Astrocyte of the cerebellum (primary cell): Measurements from ENCODE around the gene DUOX1.
"Not testable (repeated sequence)": the region's sequence is repeated elsewhere in the genome, so short reads cannot be mapped to it uniquely, and the experiment has no call there.

ENCODE experiments used
- DNase-seq: peaks from one replicate; pipeline ENCODE4 v3.0.0-alpha.2; 2011; ENCODE audit warnings: low read depth
- H3K4me3 ChIP-seq: 2 replicates; pipeline ENCODE4 v1.5.1; 2011; ENCODE audit warnings: mild to moderate bottlenecking, low read depth, low read length, moderate library complexity
- in situ Hi-C: cut with HindIII; loops from 2 replicates; pipeline ENCODE4 v1.10.0; 2017; ENCODE audit warnings: low sequenced_read_pairs
- TF ChIP-seq, protein P1 (sequence below): IDR thresholded peaks from 2 replicates; pipeline ENCODE4 v1.5.1; 2012; ENCODE audit warnings: low read length, low read depth, moderate library complexity, mild to moderate bottlenecking; ENCODE audit errors: missing control alignments

The DUOX1 gene

DNA sequence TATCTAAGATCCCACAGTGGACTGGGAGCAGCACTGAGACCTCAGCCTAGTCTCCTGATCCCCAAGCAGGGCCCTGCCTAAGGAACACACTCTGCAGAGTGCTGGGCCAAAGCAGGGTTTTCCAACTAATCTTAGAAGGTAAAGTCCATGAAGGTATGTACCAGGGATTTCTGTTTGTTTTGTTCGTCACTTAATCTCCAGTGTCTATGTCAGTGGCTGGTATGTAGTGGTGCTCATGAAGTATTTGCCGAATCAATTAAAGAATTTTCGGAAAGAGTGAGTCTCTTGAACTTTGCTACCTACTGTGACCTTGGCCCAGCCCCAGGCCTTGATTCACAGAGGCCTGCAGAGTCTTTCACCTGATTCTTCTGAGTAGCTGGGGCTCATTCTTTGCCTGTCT lies 1.7 kb downstream of the DUOX1 start:
- TF ChIP-seq, protein P1, sequence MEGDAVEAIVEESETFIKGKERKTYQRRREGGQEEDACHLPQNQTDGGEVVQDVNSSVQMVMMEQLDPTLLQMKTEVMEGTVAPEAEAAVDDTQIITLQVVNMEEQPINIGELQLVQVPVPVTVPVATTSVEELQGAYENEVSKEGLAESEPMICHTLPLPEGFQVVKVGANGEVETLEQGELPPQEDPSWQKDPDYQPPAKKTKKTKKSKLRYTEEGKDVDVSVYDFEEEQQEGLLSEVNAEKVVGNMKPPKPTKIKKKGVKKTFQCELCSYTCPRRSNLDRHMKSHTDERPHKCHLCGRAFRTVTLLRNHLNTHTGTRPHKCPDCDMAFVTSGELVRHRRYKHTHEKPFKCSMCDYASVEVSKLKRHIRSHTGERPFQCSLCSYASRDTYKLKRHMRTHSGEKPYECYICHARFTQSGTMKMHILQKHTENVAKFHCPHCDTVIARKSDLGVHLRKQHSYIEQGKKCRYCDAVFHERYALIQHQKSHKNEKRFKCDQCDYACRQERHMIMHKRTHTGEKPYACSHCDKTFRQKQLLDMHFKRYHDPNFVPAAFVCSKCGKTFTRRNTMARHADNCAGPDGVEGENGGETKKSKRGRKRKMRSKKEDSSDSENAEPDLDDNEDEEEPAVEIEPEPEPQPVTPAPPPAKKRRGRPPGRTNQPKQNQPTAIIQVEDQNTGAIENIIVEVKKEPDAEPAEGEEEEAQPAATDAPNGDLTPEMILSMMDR = no peak
- no peak overlapping the region for H3K4me3 ChIP-seq
- in situ Hi-C loops = no loop called here
- DNase-seq = no peak

DNA sequence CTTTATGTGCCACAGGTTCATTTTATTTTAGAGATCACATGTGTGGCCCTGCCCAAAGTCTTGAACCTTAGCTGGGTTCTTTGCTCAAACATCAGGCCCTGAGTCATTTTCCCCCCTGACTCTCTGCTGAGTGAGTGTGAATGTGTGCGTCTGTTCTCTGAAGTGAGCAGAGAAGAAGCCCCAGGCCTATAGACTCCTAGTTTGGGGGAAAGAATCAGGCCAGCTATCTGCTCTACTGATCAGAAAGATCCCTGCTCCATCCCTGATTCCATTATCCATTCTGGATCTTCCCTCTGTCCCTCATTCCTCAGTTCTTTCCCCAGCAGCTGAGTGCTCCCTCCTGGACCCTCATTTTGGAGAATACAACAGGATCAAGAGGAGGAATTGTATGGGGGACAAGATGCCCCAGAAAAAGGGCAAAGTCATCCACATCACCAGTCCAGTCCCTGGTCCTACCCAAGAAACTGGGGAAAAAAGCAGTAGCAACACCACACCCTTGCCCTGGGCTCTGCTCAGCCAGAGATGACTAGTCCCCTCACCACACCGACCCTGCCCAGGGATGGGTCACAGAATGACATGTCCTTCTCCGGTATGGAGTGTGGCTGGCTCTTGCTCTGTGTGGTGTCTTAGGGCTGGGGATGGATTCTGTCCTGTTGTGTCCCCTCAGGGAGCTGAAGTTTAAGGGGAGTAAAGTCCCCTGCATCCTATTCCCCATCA lies 3.2 kb downstream of the DUOX1 start:
- in situ Hi-C loops = no loop called here
- H3K4me3 ChIP-seq = no peak overlapping the region
- TF ChIP-seq, protein P1 = no peak
- no peak for DNase-seq

DNA sequence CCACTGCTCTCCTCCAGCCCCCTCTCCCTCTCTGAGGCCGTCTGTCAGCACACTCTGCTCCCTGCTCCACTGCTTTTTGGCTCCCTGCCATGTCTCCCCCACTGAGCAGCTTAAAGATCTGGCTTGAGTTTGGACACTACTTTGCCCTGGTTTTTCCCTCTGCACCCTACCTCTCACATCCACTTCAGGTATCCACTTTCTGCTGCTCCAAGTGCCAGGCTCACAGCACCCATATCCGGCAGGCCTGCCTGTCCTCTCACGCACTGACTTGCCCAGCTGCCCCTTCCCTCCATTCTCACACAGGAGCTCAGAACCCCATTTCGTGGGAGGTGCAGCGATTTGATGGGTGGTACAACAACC lies 3.7 kb downstream of the DUOX1 start:
- DNase-seq = no peak
- H3K4me3 ChIP-seq = no peak overlapping the region
- in situ Hi-C loops = no loop called here
- TF ChIP-seq, protein P1 = no peak

DNA sequence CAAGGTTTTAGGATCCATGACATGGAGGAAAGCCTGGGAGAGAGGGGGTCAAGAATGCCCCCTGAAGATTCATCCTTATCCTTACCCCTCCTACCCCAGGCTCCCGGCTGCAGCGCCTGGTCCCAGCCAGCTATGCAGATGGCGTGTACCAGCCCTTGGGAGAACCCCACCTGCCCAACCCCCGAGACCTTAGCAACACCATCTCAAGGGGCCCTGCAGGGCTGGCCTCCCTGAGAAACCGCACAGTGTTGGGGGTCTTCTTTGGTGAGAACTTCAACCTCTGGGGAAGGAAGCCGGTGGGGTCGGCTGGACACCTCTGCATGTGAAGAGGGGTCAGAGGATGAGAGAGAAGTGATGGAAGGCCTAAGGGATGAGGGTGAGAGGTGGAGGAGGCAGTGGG lies 4.3 kb downstream of the DUOX1 start:
- TF ChIP-seq, protein P1 = no peak
- DNase-seq = no peak
- in situ Hi-C loops = no loop called here
- H3K4me3 ChIP-seq = no peak overlapping the region

DNA sequence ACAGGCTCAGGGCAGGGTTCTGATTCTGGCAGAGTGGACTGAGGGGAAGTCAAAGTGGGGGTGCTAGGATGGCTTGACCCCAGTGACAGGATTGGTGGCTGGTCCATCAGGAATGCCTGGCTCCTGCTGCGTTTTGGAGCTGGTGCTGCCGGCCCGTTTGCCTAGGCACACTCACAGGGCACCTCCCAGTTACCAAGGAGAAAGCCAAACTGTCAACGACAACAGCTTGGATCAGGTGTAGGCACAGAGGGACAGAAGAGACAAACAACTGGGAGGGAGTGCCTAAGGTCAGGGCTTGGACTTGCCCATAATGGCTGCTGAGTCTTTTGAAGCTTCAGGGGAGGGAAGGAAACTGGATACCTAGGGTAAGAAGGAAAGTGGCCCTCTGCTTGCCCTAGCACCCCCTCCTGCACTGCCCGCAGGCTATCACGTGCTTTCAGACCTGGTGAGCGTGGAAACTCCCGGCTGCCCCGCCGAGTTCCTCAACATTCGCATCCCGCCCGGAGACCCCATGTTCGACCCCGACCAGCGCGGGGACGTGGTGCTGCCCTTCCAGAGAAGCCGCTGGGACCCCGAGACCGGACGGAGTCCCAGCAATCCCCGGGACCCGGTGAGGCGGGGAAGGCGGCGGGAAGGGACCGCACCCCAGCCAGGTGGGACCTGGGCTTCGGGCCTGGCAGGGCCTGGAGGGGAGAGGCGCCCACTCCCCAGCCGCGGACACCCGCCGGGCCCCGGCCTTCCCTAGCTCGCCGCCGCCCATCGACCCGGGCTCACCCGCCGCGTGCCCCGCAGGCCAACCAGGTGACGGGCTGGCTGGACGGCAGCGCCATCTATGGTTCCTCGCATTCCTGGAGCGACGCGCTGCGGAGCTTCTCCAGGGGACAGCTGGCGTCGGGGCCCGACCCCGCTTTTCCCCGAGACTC lies 5.1 kb downstream of the DUOX1 start:
- no peak for DNase-seq
- TF ChIP-seq, protein P1 = no peak
- in situ Hi-C loops = no loop called here
- no peak overlapping the region for H3K4me3 ChIP-seq

DNA sequence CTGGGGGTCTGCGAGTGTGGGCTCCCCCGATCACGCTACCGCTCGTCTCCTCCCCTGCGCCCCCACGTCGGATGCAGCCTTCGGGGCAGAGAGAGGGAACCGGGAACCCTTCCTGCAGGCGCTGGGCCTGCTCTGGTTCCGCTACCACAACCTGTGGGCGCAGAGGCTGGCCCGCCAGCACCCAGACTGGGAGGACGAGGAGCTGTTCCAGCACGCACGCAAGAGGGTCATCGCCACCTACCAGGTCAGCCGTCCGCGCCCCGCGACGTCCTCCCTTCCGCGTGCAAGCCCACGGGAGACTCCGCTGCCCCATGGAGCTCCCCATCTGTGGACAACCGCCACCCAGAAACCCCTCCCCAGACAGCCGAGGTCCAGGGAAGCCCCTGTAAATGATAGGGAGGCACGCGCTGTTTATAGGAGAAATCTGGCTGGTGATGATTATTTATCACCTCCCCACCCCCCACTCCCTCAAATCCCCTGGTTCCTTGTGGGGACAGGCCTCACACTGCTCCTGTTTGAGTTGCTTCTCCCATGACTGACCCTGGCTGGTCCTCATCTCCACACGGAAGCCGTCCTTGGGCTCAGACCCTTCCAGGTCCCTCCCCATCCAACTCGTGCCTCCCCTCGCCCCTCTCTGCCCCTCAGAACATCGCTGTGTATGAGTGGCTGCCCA lies 6.0 kb downstream of the DUOX1 start:
- H3K4me3 ChIP-seq, DNase-seq, in situ Hi-C loops: not testable (repeated sequence)
